Left ventricle myocardium superior (tissue), 1 donor: ENCODE measurements around the gene EFNB2. TPM values are rescaled to one million over a fixed set of nuclear protein-coding genes. Genes with fewer than 3 reads are reported as not detected.

Experiments used
- ATAC-seq: fragments of 200-7000 bp; cut with Tn5 transposase; one replicate; pipeline ENCODE4 v1.9.1; 2020; ENCODE audit warnings: mild to moderate bottlenecking, moderate library complexity
- DNase-seq: peaks from one replicate; pipeline ENCODE4 v3.0.0-alpha.2; 2020
- intact Hi-C: fragments of 100-400 bp; cut with micrococcal nuclease; formaldehyde crosslinking; loops from one replicate; pipeline ENCODE4 v1.11.0; 2022
- long read RNA-seq: library from polyadenylated mRNA; unstranded; transcript quantifications from one replicate; pipeline ENCODE4 v2.0.0, GENCODE V29; 2021
- total RNA-seq: library from RNA; stranded (reverse); fragmentation: NEBNext Ultra II Directional; extraction: Animal tissue kit (Norgen Biotek cat#: 25700); gene quantifications from one replicate; pipeline ENCODE4 v1.2.1, GENCODE V29; 2021
- donor health status: DM: no; HTN: yes; CAD: no; lungs with severe emphysema.

EFNB2 gene
- total RNA-seq = 9.2 TPM
- long read RNA-seq, full-length matches to known transcripts = 14 of 19 reads
- long read RNA-seq, partial matches to known transcripts = 1 of 19 reads
- long read RNA-seq, other reads (novel, unspliced or antisense) = 4 of 19 reads

DNA sequence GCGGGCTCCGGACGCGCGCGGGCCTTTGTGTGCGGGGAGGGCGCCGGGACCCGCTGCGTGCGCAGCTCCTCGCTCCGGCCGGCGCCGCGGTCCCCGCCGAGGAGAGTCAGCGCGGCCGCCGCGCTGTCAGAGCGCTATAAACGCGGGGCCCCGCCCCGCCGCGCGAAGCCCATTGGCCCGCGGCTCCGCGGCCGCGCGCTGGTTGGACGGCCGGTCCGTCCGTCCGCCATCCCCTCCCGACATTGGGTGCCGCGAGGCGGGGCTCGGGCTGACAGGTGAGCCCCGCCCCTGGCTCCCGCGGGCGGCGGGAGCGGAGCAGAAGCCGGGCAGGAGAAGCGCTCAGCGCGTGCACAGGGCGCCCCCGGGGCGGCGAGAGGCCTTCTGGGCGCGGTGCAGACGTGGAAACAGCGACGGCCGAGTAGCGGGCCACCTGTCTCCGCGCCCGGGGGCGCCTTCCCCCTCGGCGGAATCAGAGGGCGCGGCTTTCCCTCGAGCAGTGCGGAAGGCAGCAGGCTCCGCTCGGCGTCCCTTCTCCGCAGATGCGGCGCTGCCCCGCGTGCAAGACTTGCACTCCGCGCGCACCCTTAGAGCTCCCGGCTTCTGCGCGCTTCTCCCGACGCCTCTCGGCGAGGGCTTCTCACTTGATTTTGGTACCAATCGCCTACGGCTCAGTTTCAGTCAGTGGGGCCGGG lies at the start of gene EFNB2:
EFNB2 (minus strand) TSS at position 111 of the 692 bp plus-strand sequence. CDS start 698 bp downstream, outside the sequence.
- ATAC-seq (peak; percentile 97), DNase-seq (peak; percentile 94)
- intact Hi-C loops = loop anchor here (10.0 kb wide), 1 partner anchor 1961 kb away; no protein-coding TSS in a partner anchor

DNA sequence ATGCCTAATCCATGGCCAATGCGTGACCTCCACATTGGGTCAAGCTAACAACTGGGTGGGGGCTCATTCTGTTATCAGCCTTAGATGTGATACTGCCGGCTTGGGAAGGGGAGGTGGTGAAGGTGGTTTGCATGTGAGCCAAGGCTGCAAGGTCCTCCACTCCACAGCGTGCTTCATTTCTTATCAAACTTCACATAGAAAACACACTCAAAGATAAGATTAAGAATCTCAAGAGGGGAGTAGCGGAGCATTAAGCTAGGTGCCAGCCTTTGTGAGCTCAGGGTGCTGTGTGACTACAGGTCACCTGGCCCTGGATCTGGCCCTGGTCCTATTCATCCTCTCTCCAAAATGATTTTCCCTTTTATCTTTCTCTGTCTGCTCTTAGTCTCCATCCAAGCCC lies 45.8 kb upstream of the EFNB2 start:
- intact Hi-C loops = no loop called here
- DNase-seq (no peak), ATAC-seq (no peak)

GRCh38 chr13:106575896-106576295 lies 40.4 kb upstream of the EFNB2 start:
- intact Hi-C loops = no loop called here
- no peak for DNase-seq
- no peak for ATAC-seq

DNA sequence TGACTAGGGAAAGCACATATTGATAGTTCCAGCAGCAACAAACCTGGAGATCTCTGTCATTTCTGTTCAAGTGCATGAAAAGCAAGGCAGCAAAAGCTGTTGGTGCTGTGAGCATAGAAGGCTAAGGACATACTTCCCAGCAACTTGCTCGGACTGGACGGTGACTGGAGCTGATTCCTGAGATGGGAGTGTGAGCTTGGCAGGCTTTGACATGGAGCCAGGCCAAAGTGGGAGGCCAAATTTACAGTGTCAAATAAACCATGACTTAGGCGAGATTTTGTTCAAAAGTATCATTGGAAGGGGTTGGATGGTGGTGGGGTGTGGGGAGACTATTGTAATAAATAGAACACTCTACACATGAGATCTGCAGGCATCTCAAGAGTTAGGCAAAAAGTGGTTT lies 38.4 kb upstream of the EFNB2 start:
- DNase-seq (peak; percentile 56), ATAC-seq (peak; percentile 48)
- intact Hi-C loops = no loop called here

DNA sequence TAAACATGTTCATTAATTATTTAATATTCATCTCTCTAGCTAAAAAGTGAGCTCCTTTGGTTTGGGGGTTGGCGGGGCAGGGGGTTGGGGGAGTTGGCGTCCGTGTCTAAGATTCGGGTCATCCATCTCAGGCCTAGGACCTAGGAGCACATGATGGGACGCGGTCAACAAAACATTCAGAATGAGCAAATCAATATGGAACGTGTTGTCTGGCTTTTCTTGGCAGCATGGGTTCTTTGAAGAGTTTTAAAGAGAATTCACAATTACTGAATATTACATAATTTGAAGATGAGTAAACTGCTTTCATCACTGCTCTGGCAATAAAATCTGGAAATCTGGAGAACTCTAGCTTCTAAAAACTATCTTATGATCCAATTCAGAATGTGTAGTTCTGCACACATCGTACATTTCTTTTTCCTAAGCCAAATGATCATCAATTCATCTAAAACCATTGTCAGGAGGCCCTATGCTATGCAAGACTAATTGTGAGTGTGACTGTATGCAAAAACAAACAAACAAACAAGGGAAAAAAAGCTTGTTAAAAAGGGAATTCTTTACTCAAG lies 37.9 kb upstream of the EFNB2 start:
- peak; percentile 45 for ATAC-seq
- intact Hi-C loops = no loop called here

GRCh38 chr13:106570299-106570852 lies 34.9 kb upstream of the EFNB2 start:
- ATAC-seq (peak; percentile 49), DNase-seq (peak; percentile 78)
- intact Hi-C loops = no loop called here

More for the DNA sequence above, 37.9 kb upstream of the EFNB2 start:
- no peak for DNase-seq

GRCh38 chr13:106569233-106570095 lies 34.0 kb upstream of the EFNB2 start:
- ATAC-seq = no peak
- DNase-seq = no peak
- intact Hi-C loops = no loop called here

- DNase-seq = no peak
- ATAC-seq = no peak
- intact Hi-C loops = no loop called here
These were observed 33.0 kb upstream of the EFNB2 start for GRCh38 chr13:106568299-106569003.

DNA sequence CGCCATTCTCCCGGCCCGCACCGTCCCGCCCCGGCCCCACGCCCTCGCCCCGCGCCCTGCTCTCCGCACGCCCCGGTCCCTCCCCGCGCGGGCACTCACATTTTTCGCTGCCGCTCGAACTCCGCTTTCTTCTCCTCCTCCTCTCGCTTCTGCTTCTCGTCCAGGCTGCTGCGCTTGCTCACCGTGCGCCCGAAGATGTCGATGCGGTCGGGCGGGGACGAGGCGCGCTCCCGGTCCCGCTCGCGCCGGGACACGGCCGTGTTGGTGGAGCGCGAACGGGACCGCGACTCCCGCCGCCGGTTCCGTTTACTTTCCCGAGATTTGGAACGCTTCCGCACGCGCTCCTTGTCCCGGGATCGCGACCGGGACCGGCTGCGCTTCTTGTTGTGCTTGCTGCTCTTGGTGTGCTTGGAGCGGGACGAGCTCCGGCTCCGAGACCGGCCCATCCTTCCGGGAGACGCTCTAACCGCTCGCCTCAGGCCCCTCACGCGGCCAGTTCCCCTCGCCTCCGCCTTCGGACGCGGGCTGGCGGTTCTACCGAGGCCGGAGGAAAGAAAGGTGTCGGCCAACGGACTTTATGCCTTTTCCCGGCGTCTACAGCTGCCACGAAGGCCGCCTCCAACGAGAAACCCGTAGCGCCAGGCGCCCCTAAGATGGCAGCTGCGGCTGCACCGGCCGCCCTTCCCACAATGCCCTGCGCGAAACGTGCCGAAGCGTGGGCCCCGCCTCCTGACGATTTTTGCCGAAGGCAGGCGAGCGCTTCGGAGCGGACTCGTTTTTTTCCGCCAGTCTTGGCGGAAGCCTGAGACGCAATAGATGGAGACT lies 32.2 kb upstream of the EFNB2 start, which contains the start of gene ARGLU1:
ARGLU1 (minus strand) TSS at position 664 of the 825 bp plus-strand sequence; CDS start at position 446, 218 bp downstream.
- ATAC-seq (peak; percentile 96), DNase-seq (peak; percentile 96)
- intact Hi-C loops = no loop called here

DNA sequence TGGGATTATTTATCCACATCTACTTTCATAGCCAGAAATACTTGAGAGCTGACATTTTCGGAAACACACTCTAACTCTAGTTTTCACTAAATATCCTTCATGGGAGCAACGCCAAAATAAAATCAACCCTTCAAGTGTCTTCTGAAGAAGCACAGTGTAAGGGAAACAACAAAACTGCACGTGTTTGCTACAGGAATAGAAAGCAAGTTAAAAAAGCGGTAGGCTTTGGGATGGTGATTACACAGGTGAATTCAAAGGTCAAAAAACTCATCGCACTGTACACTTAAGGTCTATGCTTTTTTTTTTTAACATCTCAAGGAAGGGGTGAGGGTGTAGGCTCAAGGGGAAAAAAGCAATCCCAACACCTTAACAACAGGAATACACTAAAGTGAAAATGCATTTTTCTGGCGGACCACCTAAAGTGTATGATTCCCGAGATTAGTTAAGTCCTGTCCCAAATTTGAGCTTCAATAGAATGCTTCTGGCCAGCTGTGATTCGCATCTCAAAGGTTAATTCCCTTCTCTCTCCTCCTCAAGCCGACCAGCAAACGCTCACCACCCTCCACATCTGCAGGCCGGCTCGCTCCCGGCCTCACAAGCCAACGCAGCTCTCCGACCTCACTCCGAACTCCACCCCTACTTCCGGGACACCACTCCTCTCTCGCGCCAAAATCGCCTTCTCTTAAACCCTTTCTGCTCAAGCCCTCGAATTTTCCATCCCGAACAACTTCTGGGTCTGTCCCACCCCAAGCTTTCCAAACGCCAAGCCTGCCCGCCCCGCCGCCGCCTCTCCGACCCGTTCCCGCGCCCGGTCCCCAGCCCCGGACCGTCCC lies 31.4 kb upstream of the EFNB2 start:
- ATAC-seq (peak; percentile 69), DNase-seq (peak; percentile 76)
- intact Hi-C loops = no loop called here

DNA sequence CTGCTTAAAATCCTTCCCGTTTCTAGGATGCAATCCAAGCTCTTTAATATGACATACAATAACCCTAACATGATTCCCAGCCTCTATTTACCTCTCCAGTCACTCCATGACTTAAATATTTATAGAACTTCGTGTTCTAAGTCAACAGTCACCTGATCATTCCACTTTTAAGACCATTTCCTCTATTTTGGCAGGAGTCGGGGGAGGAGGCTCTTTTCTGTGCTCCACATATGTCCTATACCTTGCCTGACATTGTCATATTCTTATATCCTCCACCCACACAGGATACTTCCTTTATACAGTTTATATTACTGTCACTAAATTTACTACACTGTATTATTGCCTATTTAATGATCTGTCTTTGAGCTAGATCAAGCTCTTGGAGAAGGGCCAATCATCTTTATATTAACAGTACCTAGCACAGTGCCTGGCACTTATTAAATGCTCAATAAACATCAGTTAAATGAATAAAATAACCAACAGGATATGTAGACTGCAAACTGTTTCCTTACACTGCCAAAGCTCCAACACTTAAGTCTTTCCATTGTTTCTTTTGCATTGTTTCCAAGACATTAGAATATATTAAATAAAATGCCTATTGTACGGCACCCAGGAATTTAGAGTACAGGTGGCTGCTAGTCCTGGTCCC lies 29.8 kb upstream of the EFNB2 start:
- intact Hi-C loops = no loop called here
- ATAC-seq (no peak), DNase-seq (no peak)

DNA sequence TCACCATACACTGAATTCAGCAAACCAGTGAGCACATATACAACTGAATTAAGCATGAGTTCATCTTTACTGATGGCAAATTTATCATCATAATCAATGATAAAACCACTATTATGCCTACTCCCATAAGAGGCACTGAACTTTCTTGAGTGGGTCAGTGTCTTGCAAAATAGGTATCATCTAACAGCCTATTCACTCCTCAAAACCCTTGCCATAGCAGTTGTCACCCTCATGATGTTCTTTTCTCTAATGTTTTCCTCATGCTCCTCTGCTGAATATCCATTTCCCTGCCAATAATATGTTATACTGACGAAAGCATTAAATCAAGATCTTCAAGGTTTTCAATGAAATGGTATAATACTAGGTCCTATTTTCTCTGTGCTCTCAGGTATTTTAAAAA lies 26.8 kb upstream of the EFNB2 start:
- intact Hi-C loops = no loop called here
- DNase-seq = no peak
- no peak for ATAC-seq

- ATAC-seq (peak; percentile 69), DNase-seq (no peak)
- intact Hi-C loops = no loop called here
These were observed 26.2 kb upstream of the EFNB2 start for GRCh38 chr13:106561551-106562170.

DNA sequence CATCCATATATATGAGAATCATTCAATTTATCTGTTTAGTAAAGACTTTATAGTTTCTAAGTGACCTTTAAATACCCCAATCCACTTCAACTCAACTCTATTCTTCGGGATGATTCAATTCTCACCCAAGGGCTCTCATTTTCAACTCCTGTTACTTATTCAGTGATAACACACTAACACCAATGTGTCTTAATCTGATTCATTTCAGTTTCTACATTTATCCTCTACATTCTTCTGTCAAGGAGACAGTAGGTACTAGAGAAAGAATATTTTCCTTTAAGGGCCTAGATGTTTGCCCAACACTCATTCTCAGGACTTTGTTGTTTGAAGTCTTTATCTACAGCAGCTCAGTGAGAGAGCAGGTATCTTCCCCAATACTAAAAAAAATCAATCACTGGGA lies 25.4 kb upstream of the EFNB2 start:
- ATAC-seq = no peak
- intact Hi-C loops = no loop called here
- no peak for DNase-seq

DNA sequence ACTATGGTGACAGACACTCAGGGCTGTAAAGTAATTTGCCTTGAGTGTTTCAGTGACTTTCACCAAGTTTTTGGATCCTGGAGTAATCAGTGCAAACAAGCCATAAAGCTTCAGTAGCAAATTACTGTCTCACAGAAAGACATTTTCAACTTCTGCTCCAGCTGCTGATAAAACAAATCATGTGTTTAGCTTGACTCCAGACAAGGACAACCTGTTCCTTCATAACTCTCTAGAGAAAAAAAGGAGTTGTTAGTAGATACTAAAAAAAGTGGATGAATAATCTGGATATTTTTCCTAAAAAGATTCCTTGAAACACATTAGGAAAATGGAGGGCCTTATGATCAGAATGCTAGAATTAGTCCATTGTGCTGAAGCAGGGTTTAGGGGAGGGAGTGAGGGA lies 23.1 kb upstream of the EFNB2 start:
- intact Hi-C loops = no loop called here
- ATAC-seq (peak; percentile 54), DNase-seq (no peak)

DNA sequence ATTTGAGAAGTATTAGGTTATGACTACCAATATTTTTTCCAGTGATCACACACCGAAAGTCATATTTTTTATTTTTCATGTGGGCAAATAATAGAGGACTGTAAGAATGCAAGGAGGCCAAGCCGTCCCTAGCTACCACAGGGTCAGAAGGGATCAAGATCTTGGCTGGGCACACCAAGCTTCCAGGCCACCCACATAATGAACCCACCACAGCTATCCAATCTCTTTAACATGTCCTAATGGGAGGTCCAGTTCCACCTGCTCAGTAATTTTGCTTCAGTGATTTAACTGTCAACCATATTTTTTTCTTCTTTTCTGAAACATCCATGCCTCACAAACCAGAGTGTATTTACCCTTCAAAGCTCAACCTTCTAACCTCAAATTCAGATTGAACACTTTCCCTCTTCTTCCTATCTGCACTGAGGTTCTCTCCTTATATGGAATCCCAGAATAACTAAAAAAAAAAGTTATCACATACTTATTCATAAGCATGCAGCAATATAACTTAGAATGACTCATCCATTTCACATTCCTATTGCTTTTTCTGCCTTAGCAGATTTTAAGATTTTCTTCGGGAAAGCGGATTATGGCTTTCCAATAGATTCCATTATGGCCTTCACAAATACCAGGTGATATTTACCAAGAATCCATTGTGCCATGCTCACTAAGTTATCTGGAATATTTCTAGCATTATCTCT lies 20.3 kb upstream of the EFNB2 start:
- intact Hi-C loops = no loop called here
- ATAC-seq (no peak), DNase-seq (no peak)
